Epithelial cell of proximal tubule (primary cell): Measurements from ENCODE around the gene CLEC6A. TPM values are rescaled to one million over a fixed set of nuclear protein-coding genes. Genes with fewer than 3 reads are reported as not detected.

Experiments
- DNase-seq: peaks from one replicate; pipeline ENCODE4 v3.0.0-alpha.2; 2011; ENCODE audit warnings: low read depth
- H3K4me3 ChIP-seq: 2 replicates; pipeline ENCODE4 v1.5.1; 2011; ENCODE audit warnings: low read depth, mild to moderate bottlenecking, low read length
- total RNA-seq: library from RNA; depleted of rRNA; stranded (reverse); fragments of >200 nt; gene quantifications from 2 replicates; pipeline ENCODE4 v1.2.3, GENCODE V29; 2015
- TF ChIP-seq, protein P1 (sequence below): conservative IDR thresholded peaks from 2 replicates; pipeline ENCODE4 v1.5.1; 2012; ENCODE audit warnings: low read depth, mild to moderate bottlenecking, low read length

CLEC6A gene
- total RNA-seq, 1 donor from 2014 or later, result not detected

DNA sequence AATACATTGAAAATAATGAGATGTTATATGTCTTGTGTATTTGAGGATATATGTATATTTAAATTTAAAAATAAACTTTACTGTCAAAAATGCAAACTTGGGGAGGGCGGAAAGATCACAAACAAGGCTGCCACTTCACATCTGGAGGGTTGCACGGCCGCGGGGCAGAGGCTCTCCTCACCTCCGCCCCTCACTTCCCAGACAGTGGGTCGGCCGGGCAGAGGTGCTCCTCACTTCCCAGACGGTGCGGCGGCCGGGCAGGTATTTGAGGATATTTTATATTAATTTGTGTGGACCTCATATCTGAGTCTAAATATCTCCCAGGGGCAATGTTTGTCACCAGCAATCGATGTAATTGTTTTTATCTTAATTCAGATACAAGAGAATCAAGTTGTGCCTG is 3.7 kb upstream of the CLEC6A start:
- no peak overlapping the region for H3K4me3 ChIP-seq
- TF ChIP-seq, protein P1, sequence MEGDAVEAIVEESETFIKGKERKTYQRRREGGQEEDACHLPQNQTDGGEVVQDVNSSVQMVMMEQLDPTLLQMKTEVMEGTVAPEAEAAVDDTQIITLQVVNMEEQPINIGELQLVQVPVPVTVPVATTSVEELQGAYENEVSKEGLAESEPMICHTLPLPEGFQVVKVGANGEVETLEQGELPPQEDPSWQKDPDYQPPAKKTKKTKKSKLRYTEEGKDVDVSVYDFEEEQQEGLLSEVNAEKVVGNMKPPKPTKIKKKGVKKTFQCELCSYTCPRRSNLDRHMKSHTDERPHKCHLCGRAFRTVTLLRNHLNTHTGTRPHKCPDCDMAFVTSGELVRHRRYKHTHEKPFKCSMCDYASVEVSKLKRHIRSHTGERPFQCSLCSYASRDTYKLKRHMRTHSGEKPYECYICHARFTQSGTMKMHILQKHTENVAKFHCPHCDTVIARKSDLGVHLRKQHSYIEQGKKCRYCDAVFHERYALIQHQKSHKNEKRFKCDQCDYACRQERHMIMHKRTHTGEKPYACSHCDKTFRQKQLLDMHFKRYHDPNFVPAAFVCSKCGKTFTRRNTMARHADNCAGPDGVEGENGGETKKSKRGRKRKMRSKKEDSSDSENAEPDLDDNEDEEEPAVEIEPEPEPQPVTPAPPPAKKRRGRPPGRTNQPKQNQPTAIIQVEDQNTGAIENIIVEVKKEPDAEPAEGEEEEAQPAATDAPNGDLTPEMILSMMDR, result no peak
- DNase-seq, result no peak

DNA sequence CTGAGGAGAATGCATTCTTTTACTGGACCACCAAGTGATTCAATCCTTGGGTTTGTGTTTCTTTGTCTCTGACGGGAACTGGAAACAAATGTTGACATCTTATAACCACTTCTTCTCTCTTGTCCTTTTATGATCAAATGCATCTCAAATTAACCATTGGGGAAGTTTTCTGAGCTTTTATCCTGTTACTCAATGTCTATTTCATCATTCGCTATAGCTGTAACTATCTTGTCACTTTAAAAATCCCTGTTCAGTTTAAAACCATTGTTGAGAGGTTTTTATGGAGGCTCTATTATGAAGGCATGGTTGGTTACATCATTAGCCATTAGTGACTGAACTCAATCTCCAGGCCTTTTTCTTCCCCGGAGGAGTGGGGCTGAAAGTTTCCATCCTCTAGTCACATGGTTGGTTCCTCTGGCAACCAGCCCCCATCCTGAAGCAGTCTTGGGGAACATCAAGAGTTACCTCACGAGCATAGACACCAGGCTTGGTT is 2.7 kb upstream of the CLEC6A start:
- TF ChIP-seq, protein P1, result no peak
- no peak overlapping the region for H3K4me3 ChIP-seq
- DNase-seq, result no peak

DNA sequence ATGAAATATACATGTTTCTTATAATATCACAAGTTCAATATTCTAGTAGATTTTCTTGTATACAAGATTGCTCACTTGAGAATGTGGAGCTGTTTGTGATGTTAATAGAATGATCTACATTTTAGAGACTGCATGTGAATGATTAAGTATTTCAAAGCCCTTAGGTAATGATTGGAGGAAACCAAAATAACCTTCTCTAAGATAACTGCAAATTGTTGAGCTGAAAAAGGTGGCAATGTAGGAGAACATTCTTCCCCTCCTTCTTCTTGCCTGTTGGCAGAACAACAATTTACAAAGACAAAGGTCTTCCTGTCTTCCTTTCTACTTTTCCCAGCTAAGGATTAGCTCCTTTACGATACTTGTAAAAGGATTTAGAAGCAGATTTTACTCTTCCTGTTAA is 2.0 kb upstream of the CLEC6A start:
- no peak for DNase-seq
- TF ChIP-seq, protein P1, result no peak
- H3K4me3 ChIP-seq, result no peak overlapping the region

DNA sequence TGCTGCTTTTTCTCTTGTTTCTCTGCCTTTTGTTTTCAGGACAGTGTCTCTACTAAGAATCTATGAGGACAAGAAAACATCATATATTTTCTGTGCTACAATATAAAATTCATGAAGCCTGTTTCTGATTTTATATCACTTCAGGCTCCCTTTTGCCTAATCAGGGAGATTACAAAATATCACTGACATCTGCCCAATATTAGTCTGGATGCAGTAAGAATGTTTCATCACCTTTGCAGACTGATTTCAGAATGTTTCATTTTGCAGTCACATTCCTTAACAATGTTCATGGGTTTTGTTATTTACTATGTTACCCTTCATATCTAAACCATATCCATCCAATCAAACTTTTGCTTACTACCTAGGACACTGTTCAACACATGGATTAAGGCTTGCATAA is 491 bp upstream of the CLEC6A start:
- no peak for DNase-seq
- TF ChIP-seq, protein P1, result no peak
- H3K4me3 ChIP-seq, result no peak overlapping the region

DNA sequence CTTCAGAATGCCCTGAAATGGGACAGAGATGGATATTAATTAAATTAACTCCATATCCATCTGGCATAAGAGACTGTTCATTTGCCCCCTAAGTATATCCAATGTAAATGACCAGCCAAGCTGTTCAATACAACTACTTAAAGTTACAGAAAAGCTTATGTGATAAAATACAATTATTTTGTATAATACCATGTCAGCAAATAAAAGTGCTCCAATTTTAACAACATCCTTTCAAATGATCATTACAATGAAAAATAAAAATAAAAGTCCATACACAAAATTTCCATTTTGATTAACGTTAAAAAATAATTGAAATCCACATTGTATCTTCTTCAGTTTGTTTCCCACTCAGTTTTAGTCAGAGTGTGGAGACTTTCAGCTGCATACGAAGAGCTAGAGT is 5.7 kb downstream of the CLEC6A start:
- no peak for DNase-seq
- TF ChIP-seq, protein P1, result no peak
- no peak overlapping the region for H3K4me3 ChIP-seq

DNA sequence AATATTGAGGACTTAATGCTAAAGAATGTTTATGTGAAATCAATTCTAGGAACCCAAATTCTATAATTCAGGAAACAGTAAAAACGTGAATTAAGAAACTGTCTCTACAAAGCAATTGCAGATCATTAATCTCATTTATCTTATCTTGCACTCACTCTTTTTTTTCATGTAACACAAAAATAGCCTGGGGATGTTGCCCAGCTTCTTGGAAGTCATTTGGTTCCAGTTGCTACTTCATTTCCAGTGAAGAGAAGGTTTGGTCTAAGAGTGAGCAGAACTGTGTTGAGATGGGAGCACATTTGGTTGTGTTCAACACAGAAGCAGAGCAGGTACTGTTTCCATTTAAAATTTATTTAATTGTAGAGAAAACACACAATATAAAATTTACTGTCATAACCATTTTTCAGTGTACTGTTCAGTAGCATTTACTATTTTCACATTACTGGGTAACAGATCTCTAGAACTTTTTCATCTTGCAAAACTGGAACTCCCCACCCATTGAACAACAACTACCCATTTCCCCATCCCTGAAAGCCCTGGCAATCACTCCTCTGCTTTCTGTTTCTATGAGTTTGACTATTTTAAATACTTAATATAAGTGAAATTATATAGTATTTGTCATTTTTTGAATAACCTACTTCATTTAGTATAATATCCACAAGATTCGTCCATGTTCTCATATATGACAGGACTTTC is 9.7 kb downstream of the CLEC6A start:
- no peak overlapping the region for H3K4me3 ChIP-seq
- DNase-seq, result no peak
- TF ChIP-seq, protein P1, result no peak

DNA sequence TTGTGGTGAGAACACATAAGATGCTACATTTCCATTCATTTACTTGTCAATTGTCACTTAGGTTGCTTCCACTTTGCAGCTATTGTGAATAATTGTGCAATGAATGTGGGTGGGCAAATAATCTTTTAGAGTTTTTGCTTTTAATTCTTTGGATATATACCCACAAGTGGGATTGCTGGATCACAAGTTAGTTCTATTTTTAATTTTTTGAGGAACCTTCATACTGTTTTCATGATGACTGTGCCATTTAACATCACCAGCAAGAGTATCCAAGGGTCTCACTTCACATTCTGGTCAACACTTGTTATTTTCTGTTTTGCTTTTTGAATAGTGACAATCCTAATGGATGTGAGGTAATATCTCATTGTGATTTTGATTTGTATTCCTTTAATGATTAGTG is 10.5 kb downstream of the CLEC6A start:
- no peak overlapping the region for H3K4me3 ChIP-seq
- no peak for DNase-seq
- TF ChIP-seq, protein P1, result no peak
